Spleen (tissue), 7 donors: ENCODE measurements around the gene SH3BP4.

Source experiments
- POLR2A ChIP-seq, 3 donors: fragments of 450-650 bp; IDR thresholded peaks; one replicate each; pipeline ENCODE4 v1.5.1; 2017; ENCODE audit warnings: antibody characterized with exemption in 3 of 3, mild to moderate bottlenecking in 1 of 3
- TF ChIP-seq, protein P1 (sequence below), 11 experiments: fragments of 200-600 bp in 7 of 11; fragments of 450-650 bp in 4 of 11; sonication (generic) in 4 of 11; IDR thresholded peaks in 8 of 11; conservative IDR thresholded peaks in 3 of 11; 1 replicate in 7 of 11; 2 replicates in 4 of 11; pipeline versions ENCODE4 v1.4.0 to v1.8.0; 2016 to 2021; ENCODE audit warnings: antibody characterized with exemption in 11 of 11, inconsistent platforms in 4 of 11, mild to moderate bottlenecking in 1 of 11
- donor health status: DM: no; HTN: no; CAD: no; lungs with moderate emphysema.
- donor health status: DM: no; HTN: no; CAD: no.
- donor health status: DM: no; HTN: no; CAD: no.

- TF ChIP-seq, protein P1, sequence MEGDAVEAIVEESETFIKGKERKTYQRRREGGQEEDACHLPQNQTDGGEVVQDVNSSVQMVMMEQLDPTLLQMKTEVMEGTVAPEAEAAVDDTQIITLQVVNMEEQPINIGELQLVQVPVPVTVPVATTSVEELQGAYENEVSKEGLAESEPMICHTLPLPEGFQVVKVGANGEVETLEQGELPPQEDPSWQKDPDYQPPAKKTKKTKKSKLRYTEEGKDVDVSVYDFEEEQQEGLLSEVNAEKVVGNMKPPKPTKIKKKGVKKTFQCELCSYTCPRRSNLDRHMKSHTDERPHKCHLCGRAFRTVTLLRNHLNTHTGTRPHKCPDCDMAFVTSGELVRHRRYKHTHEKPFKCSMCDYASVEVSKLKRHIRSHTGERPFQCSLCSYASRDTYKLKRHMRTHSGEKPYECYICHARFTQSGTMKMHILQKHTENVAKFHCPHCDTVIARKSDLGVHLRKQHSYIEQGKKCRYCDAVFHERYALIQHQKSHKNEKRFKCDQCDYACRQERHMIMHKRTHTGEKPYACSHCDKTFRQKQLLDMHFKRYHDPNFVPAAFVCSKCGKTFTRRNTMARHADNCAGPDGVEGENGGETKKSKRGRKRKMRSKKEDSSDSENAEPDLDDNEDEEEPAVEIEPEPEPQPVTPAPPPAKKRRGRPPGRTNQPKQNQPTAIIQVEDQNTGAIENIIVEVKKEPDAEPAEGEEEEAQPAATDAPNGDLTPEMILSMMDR (IDR thresholded peaks at IDR 0.05 in 8 of 11, conservative IDR thresholded peaks at IDR 0.05 in 3 of 11): no peak
- TF ChIP-seq POLR2A (IDR thresholded peaks at IDR 0.05): no peak
Measured at GRCh38 chr2:235005603-235006259, 53.9 kb downstream of the SH3BP4 start.
